Measurements from ENCODE around the gene NRP2.

- TF ChIP-seq POLR2A (IDR thresholded peaks at IDR 0.05; ENCODE audit: low read length) (no peak), GATA1 (IDR thresholded peaks at IDR 0.05; ENCODE audit: low read depth, low read length) (no peak)
Measured at GRCh38 chr2:205670292-205670691, 12.0 kb upstream of the NRP2 start.

Data from erythroblast (primary cell).